Hepatocyte (in vitro differentiated cells): ENCODE data around the gene MRTFA. TPM values are rescaled to one million over a fixed set of nuclear protein-coding genes. Genes with fewer than 3 reads are reported as not detected.

Experiments used
- DNase-seq: peaks from one replicate; pipeline ENCODE4 v3.0.0-alpha.2; 2016; ENCODE audit warnings: low spot score
- H2AFZ ChIP-seq: fragments of 200-600 bp; sonication (generic); 2 replicates; pipeline ENCODE4 v1.6.0; 2016; ENCODE audit warnings: antibody characterized with exemption, mild to moderate bottlenecking
- H3K27ac ChIP-seq: fragments of 200-600 bp; sonication (generic); 2 replicates; pipeline ENCODE4 v1.5.1; 2016; ENCODE audit warnings: mild to moderate bottlenecking
- H3K27me3 ChIP-seq: fragments of 200-600 bp; sonication (generic); 2 replicates; pipeline ENCODE4 v1.6.1; 2016
- H3K36me3 ChIP-seq: fragments of 200-600 bp; sonication (generic); replicated peaks from 2 replicates; pipeline ENCODE4 v1.5.1; 2016; ENCODE audit warnings: low read depth; ENCODE audit not compliant: insufficient read depth
- H3K4me1 ChIP-seq: fragments of 200-600 bp; sonication (generic); 2 replicates; pipeline ENCODE4 v1.5.1; 2016; ENCODE audit warnings: mild to moderate bottlenecking, moderate library complexity; ENCODE audit not compliant: insufficient read depth
- H3K4me2 ChIP-seq: fragments of 200-600 bp; sonication (generic); 2 replicates; pipeline ENCODE4 v1.6.0; 2016
- H3K4me3 ChIP-seq: fragments of 200-600 bp; sonication (generic); 2 replicates; pipeline ENCODE4 v1.5.1; 2016; ENCODE audit warnings: mild to moderate bottlenecking
- H3K79me2 ChIP-seq: fragments of 200-600 bp; sonication (generic); 2 replicates; pipeline ENCODE4 v1.6.0; 2017; ENCODE audit warnings: mild to moderate bottlenecking
- H3K9me2 ChIP-seq: fragments of 200-600 bp; sonication (generic); replicated peaks from 2 replicates; pipeline ENCODE4 v1.6.0; 2017; ENCODE audit warnings: mild to moderate bottlenecking; ENCODE audit not compliant: insufficient read depth
- H3K9me3 ChIP-seq: fragments of 200-600 bp; sonication (generic); 2 replicates; pipeline ENCODE4 v1.5.1; 2016; ENCODE audit warnings: low read depth, mild to moderate bottlenecking
- H4K20me1 ChIP-seq: fragments of 200-600 bp; sonication (generic); 2 replicates; pipeline ENCODE4 v1.6.0; 2016; ENCODE audit warnings: mild to moderate bottlenecking; ENCODE audit not compliant: insufficient read depth, poor library complexity, severe bottlenecking
- CTCF ChIP-seq: fragments of 200-600 bp; sonication (generic); IDR thresholded peaks from 2 replicates; pipeline ENCODE4 v1.5.1; 2016; ENCODE audit warnings: antibody characterized with exemption, mild to moderate bottlenecking; ENCODE audit not compliant: poor library complexity
- EZH2 ChIP-seq: fragments of 200-600 bp; sonication (generic); IDR thresholded peaks from 2 replicates; pipeline ENCODE4 v1.6.1; 2016; ENCODE audit warnings: antibody characterized with exemption, mild to moderate bottlenecking, borderline replicate concordance
- EZH2phosphoT487 ChIP-seq: fragments of 200-600 bp; sonication (generic); IDR thresholded peaks from one replicate; pipeline ENCODE4 v1.6.1; 2018; ENCODE audit warnings: antibody characterized with exemption, mild to moderate bottlenecking, low read depth, moderate library complexity; ENCODE audit not compliant: unreplicated experiment, severe bottlenecking
- whole genome bisulfite sequencing: methylation state at CpG from one replicate; pipeline ENCODE4 v1.1.6; 2016; ENCODE audit warnings: low lambda C conversion rate; ENCODE audit errors: missing lambda C conversion rate; 5-methylcytosine and 5-hydroxymethylcytosine counted together
- polyA plus RNA-seq: library from polyadenylated mRNA; unstranded; fragments of >200 nt; fragmentation: Nextera tagmentation; extraction: Ambion mirVana; gene quantifications from 2 replicates; pipeline ENCODE4 v1.2.1, GENCODE V29; 2016
- total RNA-seq: library from RNA; depleted of rRNA; stranded (reverse); fragments of >200 nt; gene quantifications from 2 replicates; pipeline ENCODE4 v1.2.3, GENCODE V29; 2014

MRTFA gene
- total and polyA plus RNA-seq, 2 experiments from 2014 or later: 19.0 to 29.7 TPM

GRCh38 chr22:40387746-40388145, 248.8 kb downstream of the MRTFA start:
- Histone ChIP-seq H3K9me3 (no peaks in the 10 kb centered on the region), H3K4me1 (peaks cover 3% of the 10 kb centered on the region), H4K20me1 (no peaks in the 10 kb centered on the region), H3K27ac (peak overlapping the region; percentile 86), H3K79me2 (peaks cover 59% of the 10 kb centered on the region), H3K4me3 (no peak overlapping the region), H3K4me2 (peak overlapping the region; percentile 66), H3K36me3 (no peaks in the 10 kb centered on the region), H2AFZ (no peak overlapping the region), H3K9me2 (no peaks in the 10 kb centered on the region), H3K27me3 (no peaks in the 10 kb centered on the region)
- WGBS: 55% methylated on average over 5 of the region's 5 CpGs
- TF ChIP-seq CTCF (no peak), EZH2phosphoT487 (no peak), EZH2 (no peak)
- DNase-seq: peak; percentile 50

- Histone ChIP-seq H3K36me3 (no peaks in the 10 kb centered on the region), H3K4me3 (no peak overlapping the region), H3K9me2 (no peaks in the 10 kb centered on the region), H4K20me1 (no peaks in the 10 kb centered on the region), H3K4me1 (peaks cover 3% of the 10 kb centered on the region), H3K4me2 (peak overlapping the region; percentile 20), H3K27ac (peak overlapping the region; percentile 29), H2AFZ (no peak overlapping the region), H3K27me3 (no peaks in the 10 kb centered on the region), H3K79me2 (peaks cover 70% of the 10 kb centered on the region), H3K9me3 (no peaks in the 10 kb centered on the region)
- DNase-seq: no peak
- 84% methylated on average over 10 of the region's 10 CpGs for WGBS
- TF ChIP-seq CTCF: no peak
- no peak for TF ChIP-seq EZH2
- TF ChIP-seq EZH2phosphoT487: no peak
These were observed 251.3 kb downstream of the MRTFA start for GRCh38 chr22:40385036-40385782.

GRCh38 chr22:40383905-40384304, 252.6 kb downstream of the MRTFA start:
- H3K9me2 ChIP-seq: no peaks in the 10 kb centered on the region
- no peaks in the 10 kb centered on the region for H3K9me3 ChIP-seq
- H3K4me3 ChIP-seq: no peak overlapping the region
- no peak overlapping the region for H3K4me2 ChIP-seq
- H3K79me2 ChIP-seq: peaks cover 77% of the 10 kb centered on the region
- no peak overlapping the region for H3K27ac ChIP-seq
- no peak overlapping the region for H2AFZ ChIP-seq
- H4K20me1 ChIP-seq: no peaks in the 10 kb centered on the region
- WGBS: 98% methylated on average over 3 of the region's 3 CpGs
- no peak for TF ChIP-seq CTCF
- no peak for TF ChIP-seq EZH2phosphoT487
- TF ChIP-seq EZH2: no peak
- no peaks in the 10 kb centered on the region for H3K27me3 ChIP-seq
- H3K36me3 ChIP-seq: no peaks in the 10 kb centered on the region
- DNase-seq: no peak
- H3K4me1 ChIP-seq: peaks cover 3% of the 10 kb centered on the region
